Activated naive CD4-positive, alpha-beta T cell treated with anti-CD3 and anti-CD28 coated beads, Interleukin-2, amount 50 U/mL, for 72 hours (primary cell): ENCODE measurements around the gene GTPBP6. TPM values are rescaled to one million over a fixed set of nuclear protein-coding genes. Genes with fewer than 3 reads are reported as not detected.
A peak's percentile ranks its signal among the peaks of the same experiment; 100 is the strongest.

Experiments
- ATAC-seq, 2 donors: fragments of 150-1000 bp; cut with Tn5 transposase; 2 replicates each; pipeline ENCODE4 v1.10.0; 2021; ENCODE audit warnings: mild to moderate bottlenecking in 2 of 2, moderate library complexity in 2 of 2
- DNase-seq, 2 donors: peaks; one replicate each; pipeline ENCODE4 v3.0.0; 2021 to 2022; ENCODE audit warnings: low spot score in 2 of 2
- H3K27ac Mint-ChIP-seq, 2 donors: one replicate each; pipeline ENCODE4 v1.8.0; 2022; ENCODE audit warnings: mild to moderate bottlenecking in 2 of 2, mixed read lengths in 2 of 2
- H3K36me3 Mint-ChIP-seq, 2 donors: one replicate each; pipeline ENCODE4 v1.8.0; 2022; ENCODE audit warnings: mixed read lengths in 2 of 2
- H3K9me3 Mint-ChIP-seq, 2 donors: one replicate each; pipeline ENCODE4 v1.8.0; 2022; ENCODE audit warnings: mixed read lengths in 2 of 2
- total RNA-seq, 2 donors: library from RNA; stranded (reverse); gene quantifications; one replicate each; pipeline ENCODE4 v1.2.3, GENCODE V29; 2022

GTPBP6 gene
- total RNA-seq: 10 to 100 TPM; 57.1 to 61.6 TPM

DNA sequence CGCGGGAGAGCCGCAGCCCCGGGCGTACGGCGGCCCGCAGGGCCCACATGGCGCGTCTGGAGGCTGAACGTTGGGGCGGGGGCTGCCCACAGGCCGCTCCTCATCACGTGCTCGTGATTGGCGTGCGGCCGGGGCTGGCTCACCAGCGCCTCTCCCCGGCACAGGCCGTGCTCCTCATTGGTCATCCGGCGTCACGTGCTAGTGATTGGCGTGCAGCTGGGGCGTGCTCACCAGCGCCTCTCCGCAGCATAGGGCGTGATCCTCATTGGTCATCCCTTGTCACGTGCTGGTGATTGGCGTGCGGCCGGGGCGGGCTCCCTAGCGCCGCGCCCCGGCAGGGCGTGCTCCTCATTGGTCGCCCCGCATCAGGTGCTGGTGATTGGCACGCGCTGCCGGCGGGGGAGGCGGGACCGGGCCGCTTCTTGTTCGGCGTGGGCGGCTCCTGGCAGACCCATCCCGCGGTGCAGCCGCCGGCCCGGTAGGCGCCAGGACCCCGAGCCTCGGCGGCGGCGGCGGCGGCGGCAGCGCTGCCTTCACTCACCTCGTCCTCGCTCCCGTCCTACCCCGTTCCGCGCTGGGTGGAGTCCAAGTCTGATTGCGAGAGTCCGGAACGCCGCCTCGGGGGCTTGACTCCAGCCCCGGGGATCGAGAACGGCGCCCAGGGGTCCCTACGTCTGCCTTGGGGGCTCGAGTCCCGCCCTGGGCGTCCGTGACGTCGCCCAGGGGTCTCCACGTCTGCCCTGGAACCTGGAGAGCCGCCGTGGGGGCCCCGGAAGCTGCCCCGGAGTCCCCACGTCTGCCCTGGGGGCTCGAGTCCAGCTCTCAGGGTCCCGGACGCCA is at the start of gene GTPBP6:
TSS of gene GTPBP6 (minus strand) at position 58 of the 840 bp plus-strand sequence. CDS start at position 49, 9 bp downstream.
- peaks cover 0 to 4% of the 10 kb centered on the region in 2 donors for H3K36me3 Mint-ChIP-seq
- no peaks in the 10 kb centered on the region for H3K9me3 Mint-ChIP-seq
- H3K27ac Mint-ChIP-seq: peak within 1 kb of the TSS; percentile 89 to 91
- peak; percentile 97 to 100 for DNase-seq
- ATAC-seq: peak; percentile 77 to 82

- Mint-ChIP-seq H3K9me3 (no peaks in the 10 kb centered on the region), H3K36me3 (peaks cover 6 to 12% of the 10 kb centered on the region in 2 donors), H3K27ac (no peak overlapping the region)
- ATAC-seq (no peak), DNase-seq (no peak)
These were observed 49.3 kb upstream of the GTPBP6 start for GRCh38 chrX:367866-368265.

DNA sequence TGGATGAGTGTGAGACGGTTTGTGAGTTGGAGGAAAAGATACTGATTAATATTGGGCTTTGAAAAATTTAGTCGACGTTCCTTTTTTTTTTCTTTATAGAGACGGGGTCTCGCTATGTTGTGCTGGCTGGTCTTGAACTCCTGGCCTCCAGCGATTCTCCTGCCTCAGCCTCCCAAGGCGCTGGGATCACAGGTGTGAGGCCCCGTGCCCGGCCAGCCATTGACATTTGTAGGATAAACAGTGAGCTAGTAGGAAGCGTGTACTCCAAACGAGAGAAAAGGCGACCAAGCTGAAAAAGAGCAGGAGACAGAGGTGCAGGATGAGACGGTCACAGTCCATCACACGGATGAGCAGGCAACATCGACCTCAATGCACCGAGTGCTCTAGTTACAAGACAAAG is 48.8 kb upstream of the GTPBP6 start:
- Mint-ChIP-seq H3K27ac (no peak overlapping the region), H3K9me3 (no peaks in the 10 kb centered on the region), H3K36me3 (peaks cover 9 to 11% of the 10 kb centered on the region in 2 donors)
- no peak for ATAC-seq
- DNase-seq: no peak

- DNase-seq (no peak), ATAC-seq (no peak)
- Mint-ChIP-seq H3K36me3 (peaks cover 19 to 36% of the 10 kb centered on the region in 2 donors), H3K27ac (no peak overlapping the region), H3K9me3 (peaks cover 0 to 4% of the 10 kb centered on the region in 2 donors)
These were observed 45.2 kb upstream of the GTPBP6 start for GRCh38 chrX:363621-364375.

GRCh38 chrX:362937-363620 is 44.5 kb upstream of the GTPBP6 start:
- Mint-ChIP-seq H3K9me3 (peaks cover 0 to 4% of the 10 kb centered on the region in 2 donors), H3K27ac (no peak overlapping the region), H3K36me3 (peaks cover 22 to 37% of the 10 kb centered on the region in 2 donors)
- ATAC-seq: no peak
- DNase-seq: no peak

- Mint-ChIP-seq H3K9me3 (peaks cover 5 to 10% of the 10 kb centered on the region in 2 donors), H3K36me3 (peaks cover 29 to 44% of the 10 kb centered on the region in 2 donors), H3K27ac (no peak overlapping the region)
- no peak for ATAC-seq
- DNase-seq: no peak
These were observed 43.8 kb upstream of the GTPBP6 start for GRCh38 chrX:362351-362750.

DNA sequence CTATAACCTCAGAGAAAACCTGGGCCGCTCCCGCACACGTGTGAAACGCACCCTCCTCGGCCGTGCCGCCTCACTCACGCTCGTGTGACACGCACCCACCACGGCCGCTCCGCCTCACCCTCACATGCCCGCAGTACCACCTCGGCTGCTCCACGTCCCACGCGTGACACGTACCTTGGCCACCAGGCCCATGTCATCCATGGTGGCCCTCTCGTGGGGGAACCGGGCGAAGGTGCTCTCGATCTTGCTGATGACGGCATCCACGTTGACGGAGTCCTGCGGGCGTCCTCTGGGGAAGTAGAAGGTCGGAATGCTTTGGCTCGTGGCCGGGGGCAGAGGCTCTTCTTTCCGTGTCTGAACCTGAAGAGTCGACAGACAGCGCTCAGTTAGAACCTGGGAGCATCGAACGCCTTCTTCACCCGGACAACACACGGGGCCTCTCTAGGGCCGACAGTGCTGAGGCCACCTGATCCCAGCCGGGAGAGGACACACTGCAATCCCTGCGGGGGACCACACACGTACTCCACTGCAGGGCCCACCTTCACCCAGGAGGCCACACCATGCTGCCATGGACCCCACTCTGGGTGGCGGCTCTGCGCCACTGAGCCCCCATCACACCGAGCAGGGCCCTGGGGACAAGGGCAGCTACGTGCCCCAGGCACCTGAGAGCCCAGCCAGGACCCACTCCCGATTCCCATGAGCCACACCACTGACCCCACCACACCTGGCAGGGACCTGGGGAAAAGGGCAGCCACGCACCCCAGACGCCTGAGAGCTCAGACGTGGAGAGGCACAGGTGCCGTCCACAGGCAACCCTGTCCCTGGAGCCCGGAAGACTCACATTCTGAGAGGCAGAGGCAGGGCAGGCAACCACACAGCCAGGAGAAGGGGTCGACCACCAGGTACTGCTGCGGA is 42.9 kb upstream of the GTPBP6 start:
- ATAC-seq: no peak
- peak overlapping the region in 1 of 2 donors; percentile 67 for H3K27ac Mint-ChIP-seq
- peaks cover 38 to 52% of the 10 kb centered on the region in 2 donors for H3K36me3 Mint-ChIP-seq
- peaks cover 6 to 12% of the 10 kb centered on the region in 2 donors for H3K9me3 Mint-ChIP-seq
- no peak for DNase-seq

DNA sequence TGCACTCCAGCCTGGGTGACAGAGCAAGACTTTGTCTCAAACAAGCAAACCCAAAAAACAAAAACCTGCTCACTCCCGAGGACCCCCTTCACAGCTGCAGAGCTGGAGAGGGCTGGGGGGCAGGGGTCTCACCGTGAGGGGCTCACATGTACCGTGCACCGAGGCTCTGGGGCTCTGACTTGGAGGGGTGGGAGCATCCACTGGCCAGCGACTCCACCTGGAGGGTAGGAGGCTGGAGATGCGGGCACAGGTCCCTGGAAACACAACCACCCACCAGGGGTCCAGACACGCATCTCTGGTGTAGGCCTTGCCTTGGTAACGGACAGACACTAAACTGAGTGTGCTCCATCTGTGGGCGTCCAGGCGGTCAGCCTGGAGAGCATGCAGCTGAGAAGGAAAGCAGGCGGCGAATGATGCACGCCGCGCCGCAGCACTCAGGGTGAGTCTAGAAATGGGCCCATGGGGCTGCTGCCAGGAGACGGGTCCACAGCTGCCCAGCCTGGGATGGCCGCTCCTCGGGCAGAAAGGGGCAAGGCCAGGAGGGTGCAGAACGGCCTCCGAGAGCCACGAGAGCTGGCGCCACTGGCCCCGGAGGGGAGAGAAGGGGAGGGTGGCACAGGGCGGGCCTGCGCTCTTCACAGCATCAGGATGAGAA is 42.0 kb upstream of the GTPBP6 start:
- Mint-ChIP-seq H3K36me3 (peaks cover 44 to 58% of the 10 kb centered on the region in 2 donors), H3K27ac (no peak overlapping the region), H3K9me3 (peaks cover 6 to 12% of the 10 kb centered on the region in 2 donors)
- DNase-seq (no peak), ATAC-seq (no peak)

GRCh38 chrX:358651-359143 is 40.1 kb upstream of the GTPBP6 start:
- ATAC-seq (no peak), DNase-seq (no peak)
- H3K9me3 Mint-ChIP-seq: peaks cover 6 to 12% of the 10 kb centered on the region in 2 donors
- no peak overlapping the region for H3K27ac Mint-ChIP-seq
- H3K36me3 Mint-ChIP-seq: peaks cover 49 to 61% of the 10 kb centered on the region in 2 donors

- DNase-seq (peak in 1 of 2 donors; percentile 22), ATAC-seq (peak; percentile 94 to 96)
- Mint-ChIP-seq H3K27ac (peak overlapping the region; percentile 88 to 92), H3K36me3 (peaks cover 49 to 61% of the 10 kb centered on the region in 2 donors), H3K9me3 (peaks cover 6 to 12% of the 10 kb centered on the region in 2 donors)
These were observed 39.3 kb upstream of the GTPBP6 start for GRCh38 chrX:357693-358471.

- ATAC-seq (peak; percentile 27 to 39), DNase-seq (no peak)
- Mint-ChIP-seq H3K9me3 (peaks cover 6 to 12% of the 10 kb centered on the region in 2 donors), H3K27ac (peak overlapping the region; percentile 88 to 92), H3K36me3 (peaks cover 49 to 57% of the 10 kb centered on the region in 2 donors)
These were observed 38.6 kb upstream of the GTPBP6 start for GRCh38 chrX:357035-357692.

GRCh38 chrX:356385-357034 is 37.9 kb upstream of the GTPBP6 start:
- DNase-seq (no peak), ATAC-seq (peak in 1 of 2 donors; percentile 60)
- peaks cover 6 to 12% of the 10 kb centered on the region in 2 donors for H3K9me3 Mint-ChIP-seq
- peak overlapping the region; percentile 88 to 92 for H3K27ac Mint-ChIP-seq
- peaks cover 46 to 50% of the 10 kb centered on the region in 2 donors for H3K36me3 Mint-ChIP-seq

DNA sequence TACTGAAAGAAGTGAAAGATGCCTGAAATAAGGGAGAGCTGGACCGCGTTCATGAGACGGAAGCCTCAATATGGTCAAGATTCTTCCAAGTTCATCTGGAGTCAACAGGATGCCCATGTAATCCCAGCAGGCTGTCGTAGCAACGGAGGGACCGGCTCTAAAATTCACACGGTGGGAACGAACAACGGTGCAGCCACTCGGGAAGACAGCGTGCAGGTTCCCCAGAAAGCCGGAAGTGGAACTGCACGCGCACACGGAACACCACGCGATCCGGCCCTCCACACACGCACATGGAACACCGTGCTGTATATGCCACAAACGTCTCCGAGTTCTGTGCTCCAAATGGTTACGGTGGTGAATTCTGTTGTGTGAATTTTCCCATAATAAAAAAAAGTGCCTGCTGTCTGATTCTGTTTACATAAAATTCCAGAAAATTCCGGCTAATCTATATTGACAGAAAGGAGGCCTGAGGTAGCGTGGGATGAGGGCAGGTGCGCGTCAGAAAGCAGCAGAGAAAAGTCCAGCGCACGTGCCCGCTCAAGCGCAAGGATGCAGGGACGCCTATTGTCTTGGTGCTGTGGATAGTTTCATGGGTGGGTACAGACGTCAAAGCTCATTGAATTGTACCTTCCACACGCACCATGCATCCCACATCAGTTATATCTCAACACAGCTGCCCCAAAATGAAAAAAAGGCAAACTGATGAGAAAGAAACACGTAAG is 36.9 kb upstream of the GTPBP6 start:
- H3K27ac Mint-ChIP-seq: peak overlapping the region in 1 of 2 donors; percentile 88
- H3K9me3 Mint-ChIP-seq: peaks cover 6 to 8% of the 10 kb centered on the region in 2 donors
- DNase-seq (no peak), ATAC-seq (no peak)
- H3K36me3 Mint-ChIP-seq: peaks cover 39 to 40% of the 10 kb centered on the region in 2 donors
